Adipose tissue (tissue), 3 donors: ENCODE measurements around the gene TWIST1. TPM values are rescaled to one million over a fixed set of nuclear protein-coding genes. Genes with fewer than 3 reads are reported as not detected.

Experiments
- H3K27ac ChIP-seq: one replicate; pipeline ENCODE4 v1.5.1; 2013; ENCODE audit warnings: low read depth, low read length
- WGBS, 3 donors: extraction: QIAGEN DNeasy Blood & Tissue Kit; methylation state at CpG; one replicate each; pipeline ENCODE4 v1.1.7; 2013; 5-methylcytosine and 5-hydroxymethylcytosine counted together
- polyA plus RNA-seq, 3 donors: library from polyadenylated mRNA; stranded (reverse); fragments of 200-250 nt; gene quantifications; one replicate each; pipeline ENCODE4 v1.2.3, GENCODE V29; 2013
- donor health status: healthy with polysubstance abuse.
- donor health status: Bipolar disorder and iron deficiency.
- donor health status: healthy.

The TWIST1 gene
- polyA plus RNA-seq, 3 donors: 1.4 to 31.8 (median 26.3) TPM

- WGBS, 3 donors: 1% methylated on average over 60 to 70 of the region's 70 CpGs
- no peak overlapping the region for H3K27ac ChIP-seq
These were observed 1.0 kb downstream of the TWIST1 start for GRCh38 chr7:19116121-19117090.

- WGBS, 3 donors: 18 to 42% (median 24%) methylated on average over 2 of the region's 2 CpGs
- H3K27ac ChIP-seq: no peak overlapping the region
These were observed 2.9 kb downstream of the TWIST1 start for GRCh38 chr7:19114551-19114855.

DNA sequence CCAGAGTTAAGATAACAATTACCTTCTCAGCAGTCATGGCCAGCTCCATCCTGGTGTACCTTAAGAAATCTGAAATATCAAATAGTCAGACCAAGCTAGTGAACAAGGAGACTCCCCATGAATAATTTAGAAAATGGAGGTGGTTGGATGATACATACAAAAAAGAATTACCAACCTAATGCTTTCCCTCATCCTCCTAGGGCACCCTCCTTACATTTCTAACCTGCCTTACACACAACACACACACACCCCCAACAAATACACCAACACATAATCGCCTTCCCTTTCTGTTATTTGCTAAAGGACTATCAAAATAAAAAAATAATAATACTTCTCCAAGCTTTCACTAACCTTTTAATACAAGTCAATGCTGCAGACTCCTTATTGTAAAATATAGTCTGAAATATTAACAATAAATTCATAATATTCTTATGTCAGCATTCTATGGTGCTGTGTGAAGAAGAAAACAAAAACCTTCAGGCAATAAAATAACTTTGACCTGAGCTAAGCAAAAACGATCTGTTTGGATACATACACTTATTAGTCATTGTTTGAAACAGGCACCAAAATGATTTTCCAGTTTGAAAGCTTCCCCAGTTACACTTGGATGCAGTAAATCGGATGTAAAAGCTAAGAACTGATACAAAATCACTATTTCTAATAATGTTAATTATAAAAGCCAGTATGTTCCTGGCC lies 3.4 kb downstream of the TWIST1 start:
- no peak overlapping the region for H3K27ac ChIP-seq

GRCh38 chr7:19113002-19113350 lies 4.5 kb downstream of the TWIST1 start:
- WGBS, 3 donors: 20 to 41% (median 39%) methylated on average over 4 of the region's 4 CpGs

More for the DNA sequence above, 3.4 kb downstream of the TWIST1 start:
- 25 to 46% (median 39%) methylated on average over 3 of the region's 3 CpGs for WGBS, 3 donors

GRCh38 chr7:19112274-19113001 lies 5.0 kb downstream of the TWIST1 start:
- WGBS, 3 donors: 8 to 30% (median 26%) methylated on average over 42 of the region's 42 CpGs
- H3K27ac ChIP-seq: no peak overlapping the region

More at GRCh38 chr7:19113002-19113350, 4.5 kb downstream of the TWIST1 start:
- H3K27ac ChIP-seq: no peak overlapping the region

GRCh38 chr7:19111474-19112273 lies 5.8 kb downstream of the TWIST1 start:
- H3K27ac ChIP-seq: no peak overlapping the region
- 20 to 44% (median 39%) methylated on average over 15 of the region's 15 CpGs for WGBS, 3 donors

- WGBS, 3 donors: 22 to 48% (median 36%) methylated on average over 6 of the region's 6 CpGs
- no peak overlapping the region for H3K27ac ChIP-seq
These were observed 6.7 kb downstream of the TWIST1 start for GRCh38 chr7:19110776-19111175.

DNA sequence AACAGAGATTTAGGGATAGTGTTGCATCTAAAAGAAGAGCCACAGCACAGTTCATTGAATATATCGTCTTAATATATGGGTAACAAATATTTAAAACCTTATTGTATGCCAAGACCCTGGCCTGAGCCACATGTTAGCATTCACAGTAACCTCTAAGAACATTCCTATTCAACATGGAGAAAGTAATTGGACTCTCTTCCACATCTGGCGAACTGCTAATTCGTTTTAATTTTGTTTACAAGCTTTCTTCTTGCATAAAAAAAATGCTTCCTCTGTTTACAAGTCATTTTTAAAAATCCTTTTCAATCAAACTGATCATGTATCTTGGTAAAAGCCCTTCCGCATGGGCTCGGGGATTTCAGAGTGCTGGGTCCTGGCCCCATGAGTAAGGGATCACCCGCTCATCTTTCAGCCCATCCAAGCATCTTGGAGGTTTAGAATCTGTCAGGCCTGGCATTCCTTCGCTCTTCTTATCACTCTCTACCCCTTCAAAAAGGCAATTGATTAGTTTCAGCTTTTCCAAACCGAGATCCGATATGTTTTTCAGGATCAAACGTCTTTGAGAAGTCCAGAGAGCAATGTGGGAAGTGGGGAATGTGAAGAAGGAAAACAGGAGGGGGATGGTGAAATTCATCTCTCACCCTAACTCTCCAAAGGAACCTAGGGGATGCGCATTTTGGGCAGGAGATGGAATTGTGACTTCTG lies 7.3 kb downstream of the TWIST1 start:
- no peak overlapping the region for H3K27ac ChIP-seq
- WGBS, 3 donors: 23 to 40% (median 38%) methylated on average over 11 of the region's 11 CpGs

DNA sequence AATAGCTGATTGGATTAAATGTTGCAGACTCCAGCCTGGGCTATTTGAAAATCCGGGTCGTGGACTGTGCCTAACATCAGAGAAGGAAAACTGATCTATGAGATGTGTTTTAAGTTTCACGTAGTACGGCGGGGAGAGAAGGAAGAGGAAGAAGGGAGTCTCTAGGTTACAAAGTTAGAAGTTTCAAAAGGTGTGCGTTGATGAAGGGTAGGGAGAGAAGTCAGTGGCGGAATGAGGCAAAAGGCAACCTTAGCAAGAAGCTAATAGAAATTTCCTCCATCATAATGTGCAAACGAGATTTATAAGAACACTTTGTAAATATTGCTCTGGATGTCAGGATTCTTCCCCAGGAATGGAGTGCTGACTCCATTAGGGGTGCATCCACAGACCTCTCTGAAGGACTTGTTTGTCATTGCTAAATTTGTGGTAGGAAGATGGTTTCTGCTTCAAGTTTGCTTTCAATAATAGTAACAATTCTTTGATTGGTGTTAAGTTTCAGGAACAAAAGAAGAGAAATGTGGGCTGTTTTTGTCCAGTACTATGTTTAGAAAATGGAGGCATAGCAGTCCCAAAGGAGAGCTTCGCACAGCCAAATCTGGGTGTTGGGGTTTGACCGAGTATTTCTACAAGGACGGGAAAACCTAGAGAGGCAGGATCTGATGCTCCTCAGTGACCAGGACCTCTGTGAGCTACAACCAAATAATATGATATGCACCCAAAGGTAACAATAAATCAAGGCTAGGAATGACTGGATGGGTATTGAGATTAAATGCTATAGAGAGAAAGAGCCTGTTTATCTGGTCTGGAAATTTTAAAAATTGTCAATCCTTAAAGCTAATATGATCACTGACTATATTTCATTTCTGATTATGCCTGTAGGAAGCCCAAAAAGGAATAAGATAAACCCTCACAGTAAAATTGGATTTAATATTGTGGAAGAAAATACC lies 8.2 kb downstream of the TWIST1 start:
- H3K27ac ChIP-seq: no peak overlapping the region
- WGBS, 3 donors: 23 to 40% (median 39%) methylated on average over 11 of the region's 11 CpGs

DNA sequence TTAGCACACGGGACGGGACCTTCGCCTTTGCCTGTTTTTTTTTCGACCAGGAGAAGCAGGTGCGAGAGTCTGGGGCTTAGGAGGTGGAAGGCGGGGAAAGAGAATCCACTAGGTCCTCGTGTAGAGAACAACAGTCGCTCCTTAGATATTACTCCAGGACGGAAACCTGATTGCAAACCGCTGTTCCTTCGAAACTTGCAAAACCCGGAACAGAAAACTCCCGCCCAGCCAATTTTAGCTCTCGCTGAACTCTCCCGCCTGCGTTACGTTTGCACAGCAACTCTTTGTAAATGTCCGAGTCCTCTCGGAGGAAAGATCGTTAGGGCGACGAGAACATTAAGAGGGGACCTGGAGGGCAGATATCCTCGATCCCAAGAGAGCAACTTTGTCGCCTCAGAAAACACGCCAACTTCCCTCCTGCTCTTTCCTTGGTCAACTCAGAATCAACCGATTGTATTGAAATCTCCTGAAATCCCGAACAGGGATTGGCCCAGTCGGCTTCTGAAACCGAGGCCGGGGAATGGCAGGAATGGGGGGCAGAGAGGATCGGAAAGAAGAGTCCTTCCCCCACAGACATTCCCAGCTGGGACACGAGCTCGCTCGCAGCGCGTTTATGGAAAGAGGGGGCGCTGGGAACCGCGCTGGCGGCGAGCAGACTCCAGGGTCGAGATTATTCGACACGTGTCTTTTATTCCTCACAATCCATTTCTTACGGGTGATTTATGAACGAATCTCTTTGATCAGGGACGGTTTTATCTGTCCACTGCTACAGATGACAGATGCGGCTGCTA lies 9.9 kb downstream of the TWIST1 start:
- no peak overlapping the region for H3K27ac ChIP-seq
- 2 to 3% (median 2%) methylated on average over 48 of the region's 48 CpGs for WGBS, 3 donors

DNA sequence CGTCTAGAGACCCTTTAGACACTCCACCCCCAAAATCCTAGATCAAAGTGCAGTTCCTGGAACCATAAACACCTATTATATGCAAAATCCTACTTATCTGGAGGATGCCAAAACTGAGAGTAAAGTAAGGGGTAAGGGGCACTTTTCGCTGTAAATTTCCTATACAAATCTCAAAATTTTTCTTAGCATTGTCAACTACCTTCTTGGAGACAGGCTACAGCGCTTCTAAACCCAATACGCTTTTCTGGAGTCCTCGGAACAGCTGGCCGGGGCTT lies 10.4 kb downstream of the TWIST1 start:
- H3K27ac ChIP-seq: no peak overlapping the region
- whole genome bisulfite sequencing, 3 donors: 2 to 4% (median 3%) methylated on average over 6 of the region's 6 CpGs

DNA sequence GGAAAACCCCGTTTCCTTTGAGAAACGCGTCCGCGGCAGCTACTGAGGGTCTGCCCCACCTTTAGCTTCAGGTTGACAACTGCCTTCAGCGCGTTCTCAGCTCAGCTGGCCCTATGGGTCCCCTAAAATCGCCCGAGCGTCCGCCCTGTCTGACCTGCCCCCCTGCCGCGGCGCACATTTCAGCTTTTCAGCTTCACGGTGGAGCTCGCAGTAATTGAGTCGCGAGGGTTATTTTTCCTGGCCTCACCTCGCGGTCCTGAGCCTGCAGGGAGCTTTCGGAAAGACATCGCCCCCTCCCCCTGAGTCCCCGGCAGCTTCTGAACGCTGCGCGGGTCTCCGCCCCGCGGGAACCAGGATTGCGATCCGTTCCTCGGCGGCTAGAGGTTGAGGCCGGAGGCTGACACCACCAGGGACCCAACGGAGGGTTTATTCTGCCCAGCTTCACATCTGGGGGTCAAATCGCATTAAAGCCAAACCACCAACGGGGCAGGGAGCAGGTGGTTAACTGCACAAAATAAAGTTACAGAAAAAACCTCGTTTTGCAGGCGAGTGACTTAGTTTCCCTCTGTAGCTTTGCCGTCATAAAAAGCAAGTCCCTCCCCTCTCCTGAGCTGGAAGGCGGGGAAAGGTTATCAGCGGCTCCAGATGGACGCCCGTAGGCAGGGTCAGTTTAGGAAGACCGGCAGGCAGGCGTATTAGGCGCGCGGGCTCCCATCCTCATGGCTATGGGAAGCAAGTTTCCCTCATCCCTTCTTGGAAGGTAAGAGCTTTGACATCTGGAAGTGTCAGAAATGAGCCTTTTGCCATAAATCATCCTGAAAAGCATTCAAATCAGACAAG lies 11.0 kb downstream of the TWIST1 start:
- no peak overlapping the region for H3K27ac ChIP-seq
- WGBS, 3 donors: 3 to 7% (median 5%) methylated on average over 48 to 49 of the region's 49 CpGs

DNA sequence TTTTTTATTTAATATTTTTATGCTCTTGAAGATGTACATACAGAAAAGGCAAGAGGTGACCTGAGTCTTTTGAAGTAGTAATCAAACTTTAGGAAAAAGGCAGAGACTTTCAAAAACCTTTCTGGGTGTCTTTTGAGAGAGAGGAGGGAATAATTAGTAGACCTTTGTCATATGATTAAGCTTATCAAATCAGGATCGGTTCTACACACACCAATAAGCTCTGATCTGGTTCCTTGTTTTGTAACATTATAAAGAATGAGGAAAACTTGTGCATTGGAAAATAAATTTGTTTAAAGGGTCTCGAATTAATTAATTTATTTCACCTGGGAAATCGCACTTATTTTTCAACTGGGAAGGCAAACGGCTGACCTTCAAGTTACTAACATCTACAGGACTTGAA lies 11.9 kb downstream of the TWIST1 start:
- 23 to 32% (median 30%) methylated on average over 4 of the region's 4 CpGs for WGBS, 3 donors
- no peak overlapping the region for H3K27ac ChIP-seq

DNA sequence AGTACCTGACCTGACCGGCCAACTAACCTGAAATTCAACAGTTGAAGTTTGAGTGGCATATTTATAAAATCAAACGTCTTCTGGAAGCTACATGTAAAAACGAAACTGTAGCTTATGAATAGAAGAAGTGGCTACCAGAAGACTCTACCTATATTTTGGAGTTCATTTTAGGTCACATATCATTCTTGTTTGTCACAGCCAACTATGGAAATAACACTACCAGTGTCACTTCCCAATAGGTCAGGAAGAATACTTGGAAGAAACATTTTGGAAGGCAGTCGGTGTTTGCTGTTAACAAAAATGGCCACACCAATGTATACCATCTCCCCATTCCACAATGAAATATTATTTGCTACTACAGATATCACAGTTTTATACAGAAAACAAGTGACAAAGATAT lies 12.6 kb downstream of the TWIST1 start:
- H3K27ac ChIP-seq: no peak overlapping the region
- 55 to 60% (median 56%) methylated on average over 4 of the region's 4 CpGs for WGBS, 3 donors

DNA sequence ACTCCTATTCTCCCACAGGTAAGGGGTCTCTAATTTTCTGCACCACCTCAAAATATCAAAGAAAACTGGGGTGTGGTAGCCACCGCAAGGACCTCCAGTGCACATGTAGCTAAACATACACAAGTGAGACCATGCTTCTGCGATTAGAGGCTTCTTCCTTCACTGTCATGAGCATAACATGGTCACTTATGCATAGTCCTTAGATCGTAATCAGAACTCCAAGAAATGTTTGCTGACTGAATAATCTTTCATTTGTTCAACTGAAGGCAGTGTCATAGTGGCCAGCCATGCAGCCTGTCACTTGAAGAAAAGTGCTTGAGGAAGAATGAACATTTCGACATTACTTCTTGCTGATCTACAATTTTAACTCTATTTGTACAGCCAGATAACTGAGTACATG lies 14.6 kb downstream of the TWIST1 start:
- no peak overlapping the region for H3K27ac ChIP-seq
- WGBS, 3 donors: 70 to 87% (median 81%) methylated on average over 4 of the region's 4 CpGs
